ENCODE results near the gene CAST.
A peak's percentile ranks its signal among the peaks of the same experiment; 100 is the strongest.
"Not testable (repeated sequence)": the region's sequence is repeated elsewhere in the genome, so short reads cannot be mapped to it uniquely, and the experiment has no call there.

The CAST gene

GRCh38 chr5:96661855-96662724 is at the start of gene CAST:
Gene CAST (plus strand): TSS chr5:96662376. CDS start chr5:96662423, 47 bp downstream.
- Histone ChIP-seq H3K27ac (peak within 1 kb of the TSS; percentile 6), H3K4me3 (ENCODE audit: low read depth, low read length) (peak within 1 kb of the TSS; percentile 88), H3K36me3 (no peaks in the 10 kb centered on the region), H3K27me3 (ENCODE audit: insufficient read depth, low read depth, severe bottlenecking) (no peaks in the 10 kb centered on the region), H3K9me3 (ENCODE audit: severe bottlenecking) (no peaks in the 10 kb centered on the region)
- peak; percentile 76 for DNase-seq
- TF ChIP-seq CTCF (IDR thresholded peaks at IDR 0.05; ENCODE audit: low read depth, low read length), result no peak

GRCh38 chr5:96614110-96614691 is 48.0 kb upstream of the CAST start:
- H3K27ac ChIP-seq, result no peak overlapping the region
- H3K9me3 ChIP-seq (ENCODE audit: severe bottlenecking), result peaks cover 9% of the 10 kb centered on the region
- no peaks in the 10 kb centered on the region for H3K36me3 ChIP-seq
- DNase-seq, result peak; percentile 65
- no peak overlapping the region for H3K4me3 ChIP-seq (ENCODE audit: low read depth, low read length)
- H3K27me3 ChIP-seq (ENCODE audit: insufficient read depth, low read depth, severe bottlenecking), result no peaks in the 10 kb centered on the region
- peak; percentile 45; the same call in 1 of the 2 replicates for TF ChIP-seq CTCF (IDR thresholded peaks at IDR 0.05; ENCODE audit: low read depth, low read length)

GRCh38 chr5:96615223-96615622 is 47.0 kb upstream of the CAST start:
- no peak for DNase-seq
- no peak overlapping the region for H3K27ac ChIP-seq
- no peaks in the 10 kb centered on the region for H3K36me3 ChIP-seq

DNA sequence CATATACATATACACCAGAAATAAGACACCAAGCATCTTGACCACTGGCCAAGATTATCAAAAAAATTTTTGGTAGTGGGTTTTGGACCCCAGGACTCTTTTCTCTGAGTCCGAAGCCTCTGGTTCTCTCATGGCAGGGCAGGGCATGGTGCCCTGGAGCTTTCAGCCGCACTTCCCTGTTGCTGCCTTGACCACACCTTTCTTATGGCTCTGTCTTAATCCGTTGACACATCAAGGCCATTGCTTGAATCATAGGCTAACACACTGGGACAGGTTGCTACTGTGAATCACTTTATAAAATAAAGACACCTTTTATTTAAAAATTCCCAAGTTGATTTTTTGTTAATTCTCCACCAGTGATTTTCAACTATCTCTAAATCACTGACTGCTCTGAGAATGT is 45.4 kb upstream of the CAST start:
- no peak for TF ChIP-seq CTCF (IDR thresholded peaks at IDR 0.05; ENCODE audit: low read depth, low read length)
- no peak overlapping the region for H3K4me3 ChIP-seq (ENCODE audit: low read depth, low read length)
- peaks cover 9% of the 10 kb centered on the region for H3K9me3 ChIP-seq (ENCODE audit: severe bottlenecking)
- H3K36me3 ChIP-seq, result no peaks in the 10 kb centered on the region
- DNase-seq, result no peak
- no peaks in the 10 kb centered on the region for H3K27me3 ChIP-seq (ENCODE audit: insufficient read depth, low read depth, severe bottlenecking)
- no peak overlapping the region for H3K27ac ChIP-seq

More at GRCh38 chr5:96615223-96615622, 47.0 kb upstream of the CAST start:
- Histone ChIP-seq H3K4me3 (ENCODE audit: low read depth, low read length) (no peak overlapping the region), H3K9me3 (ENCODE audit: severe bottlenecking) (peaks cover 9% of the 10 kb centered on the region), H3K27me3 (ENCODE audit: insufficient read depth, low read depth, severe bottlenecking) (no peaks in the 10 kb centered on the region)
- no peak for TF ChIP-seq CTCF (IDR thresholded peaks at IDR 0.05; ENCODE audit: low read depth, low read length)

DNA sequence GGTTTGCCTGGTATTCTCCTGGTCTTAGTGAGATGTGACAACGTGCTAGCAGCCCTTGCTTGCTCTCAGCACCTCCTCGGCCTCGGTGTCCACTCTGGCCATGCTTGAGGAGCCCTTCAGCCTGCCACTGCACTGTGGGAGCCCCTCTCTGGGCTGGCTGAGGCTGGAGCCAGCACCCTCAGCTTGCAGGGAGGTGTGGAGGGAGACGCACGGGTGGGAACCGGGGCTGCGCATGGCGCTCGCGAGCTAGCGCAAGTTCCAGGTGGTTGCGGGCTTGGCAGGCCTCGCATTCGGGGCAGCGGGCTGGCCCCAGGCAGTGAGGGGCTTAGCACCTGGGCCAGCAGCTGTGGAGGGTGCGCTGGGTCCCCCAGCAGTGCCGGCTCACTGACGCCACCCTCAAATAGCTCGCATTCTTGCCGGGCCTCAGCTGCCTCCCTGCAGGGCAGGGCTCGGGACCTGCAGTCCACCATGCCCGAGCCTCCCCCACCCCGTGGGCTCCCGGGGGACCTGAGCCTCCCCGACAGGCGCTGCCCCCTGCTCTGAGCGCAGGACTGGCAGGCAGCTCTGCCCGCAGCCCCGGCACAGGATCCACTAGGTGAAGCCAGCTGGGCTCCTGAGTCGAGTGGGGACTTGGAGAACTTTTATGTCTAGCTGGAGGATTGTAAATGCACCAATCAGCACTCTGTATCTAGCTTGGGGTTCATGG is 43.7 kb upstream of the CAST start:
- not testable (repeated sequence) for H3K4me3 ChIP-seq (ENCODE audit: low read depth, low read length); H3K27me3 ChIP-seq (ENCODE audit: insufficient read depth, low read depth, severe bottlenecking); H3K9me3 ChIP-seq (ENCODE audit: severe bottlenecking); DNase-seq; H3K36me3 ChIP-seq; H3K27ac ChIP-seq

GRCh38 chr5:96619946-96620345 is 42.2 kb upstream of the CAST start:
- Histone ChIP-seq H3K36me3 (no peaks in the 10 kb centered on the region), H3K27ac (no peak overlapping the region), H3K27me3 (ENCODE audit: insufficient read depth, low read depth, severe bottlenecking) (no peaks in the 10 kb centered on the region), H3K4me3 (ENCODE audit: low read depth, low read length) (no peak overlapping the region), H3K9me3 (ENCODE audit: severe bottlenecking) (peaks cover 9% of the 10 kb centered on the region)
- DNase-seq, result no peak
- no peak for TF ChIP-seq CTCF (IDR thresholded peaks at IDR 0.05; ENCODE audit: low read depth, low read length)

All from WERI-Rb-1 (cell line).